Fibroblast of skin of abdomen (primary cell): Measurements from ENCODE around the gene BCO2.

Experiments
- DNase-seq: peaks from one replicate; pipeline ENCODE4 v3.0.0-alpha.2; 2013

The BCO2 gene

DNA sequence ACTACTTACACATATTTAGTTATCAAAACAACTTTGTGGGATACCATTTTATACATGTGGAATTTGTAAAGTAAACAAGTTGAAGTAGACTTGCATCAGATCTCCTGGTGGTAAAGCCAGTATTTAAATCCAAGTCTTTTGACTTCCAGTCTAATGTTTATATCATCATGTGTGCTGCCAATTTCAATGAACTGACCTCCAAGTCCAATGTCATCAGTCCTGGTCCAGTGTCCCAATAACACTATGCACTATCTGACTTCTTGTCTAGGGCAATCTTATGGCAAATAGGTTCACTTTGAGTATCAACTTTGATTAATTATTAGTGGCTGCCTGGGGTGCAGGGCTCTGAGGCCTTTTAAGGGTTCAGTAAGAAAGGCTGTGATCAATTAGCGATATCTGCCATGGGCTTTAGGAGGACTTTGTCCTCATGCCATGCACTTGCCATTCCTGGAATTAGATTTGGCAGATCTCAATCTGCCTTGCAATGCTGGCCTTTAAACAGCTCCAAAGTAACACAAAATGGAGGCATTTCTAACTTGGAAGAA, 41.3 kb downstream of the BCO2 start:
- peak; percentile 26 for DNase-seq

DNA sequence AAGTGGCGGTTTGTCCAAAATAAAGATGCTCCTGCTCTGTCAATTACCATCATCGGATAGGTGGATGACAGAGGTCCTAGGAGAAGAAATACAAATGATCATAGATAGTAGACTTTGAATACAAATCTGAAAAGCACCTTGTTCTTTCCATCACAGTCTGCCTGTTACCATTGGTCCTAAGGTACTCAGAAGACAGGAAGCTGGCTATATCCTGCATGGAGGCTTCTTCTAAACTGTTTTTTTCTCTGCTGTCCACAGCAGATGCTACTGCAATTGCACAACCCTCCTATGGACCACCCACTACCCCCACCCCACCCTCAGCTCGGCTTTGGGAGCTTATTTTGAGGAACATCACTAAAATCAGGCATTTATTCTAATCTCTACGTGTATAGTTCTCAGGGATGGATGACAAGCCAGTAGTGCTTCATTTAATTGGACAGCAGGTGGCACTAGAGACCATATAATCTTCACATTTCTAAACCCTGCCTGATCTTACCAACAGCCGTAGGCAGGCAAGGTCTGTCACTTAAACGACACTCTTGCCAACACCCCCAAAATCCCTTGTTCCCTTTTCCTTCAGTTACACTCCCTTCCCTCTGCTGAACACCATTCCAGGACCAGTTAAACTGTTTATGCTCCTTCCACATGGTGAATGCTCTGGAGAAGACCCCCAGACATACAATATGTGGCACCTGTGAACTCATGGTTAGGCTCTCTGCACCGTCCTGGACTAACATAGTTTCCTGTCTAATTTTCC, 44.3 kb downstream of the BCO2 start:
- DNase-seq = peak; percentile 71

DNA sequence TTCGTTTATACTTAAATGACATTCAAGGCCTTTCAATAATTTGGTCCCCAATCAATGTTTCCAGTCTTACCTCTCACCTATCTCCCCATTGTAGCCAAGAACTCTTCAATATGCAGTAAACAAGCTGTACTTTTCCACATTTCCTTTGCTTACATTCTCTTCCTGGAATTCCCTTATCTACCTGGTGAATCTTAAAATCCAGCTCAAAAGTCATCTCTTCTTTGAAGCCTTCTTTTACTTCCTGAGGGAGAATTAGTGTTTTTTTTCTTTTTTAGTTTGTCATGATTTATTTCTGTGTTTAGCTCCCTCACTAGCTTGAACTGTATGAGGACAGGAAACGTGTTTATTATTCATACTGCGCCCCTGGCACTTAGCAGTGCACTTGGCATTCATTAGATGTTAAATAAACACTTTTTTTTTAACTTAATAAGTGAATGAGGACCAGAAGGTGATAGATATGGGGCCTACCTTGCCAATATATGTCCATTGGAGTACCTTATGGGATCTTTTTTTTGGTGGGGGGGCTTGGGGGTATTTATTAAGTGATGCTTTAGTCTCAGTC, 46.0 kb downstream of the BCO2 start:
- no peak for DNase-seq

GRCh38 chr11:112222303-112222702, 47.0 kb downstream of the BCO2 start:
- no peak for DNase-seq

GRCh38 chr11:112223121-112223520, 47.8 kb downstream of the BCO2 start:
- DNase-seq = no peak

GRCh38 chr11:112223754-112224532, 48.6 kb downstream of the BCO2 start:
- no peak for DNase-seq

DNA sequence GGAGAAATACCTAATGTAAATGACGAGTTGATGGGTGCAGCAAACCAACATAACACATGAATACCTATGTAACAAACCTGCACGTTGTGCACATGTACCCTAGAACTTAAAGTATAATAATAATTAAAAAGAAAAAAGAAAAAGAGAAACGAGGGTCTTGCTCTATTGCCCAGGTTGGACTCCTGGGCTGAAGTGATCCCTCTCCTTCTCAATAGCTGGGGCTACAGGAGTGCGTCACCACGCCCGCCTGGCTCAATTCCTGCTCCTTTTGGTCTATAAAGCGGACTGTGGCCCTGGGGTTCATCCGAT, 50.4 kb downstream of the BCO2 start:
- DNase-seq = no peak

GRCh38 chr11:112226062-112226830, 50.9 kb downstream of the BCO2 start, which contains the start of gene PTS:
TSS of gene PTS (plus strand) at chr11:112226428. CDS start at chr11:112226444, 16 bp downstream.
- DNase-seq = peak; percentile 87

GRCh38 chr11:112226831-112227401, 51.6 kb downstream of the BCO2 start:
- peak; percentile 30 for DNase-seq

DNA sequence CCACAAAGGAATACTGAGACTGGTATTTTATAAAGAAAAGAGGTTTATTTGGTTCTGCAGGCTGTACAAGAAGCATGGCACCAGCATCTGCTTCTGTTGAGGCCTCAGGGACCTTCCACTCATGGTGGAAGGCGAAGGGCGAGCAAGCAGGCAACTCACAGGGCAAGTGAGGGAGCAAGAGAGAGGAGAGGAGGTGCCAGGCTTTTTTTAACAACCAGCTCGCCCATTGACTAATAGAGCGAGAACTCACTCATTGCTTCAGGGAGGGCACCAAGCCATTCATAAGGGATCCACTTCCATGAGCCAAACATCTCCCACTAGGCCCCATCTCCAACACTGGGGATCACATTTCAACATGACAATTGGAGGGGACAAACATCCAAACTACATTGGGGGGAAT, 52.2 kb downstream of the BCO2 start:
- DNase-seq = no peak

- no peak for DNase-seq
Measured at GRCh38 chr11:112228706-112229105, 53.4 kb downstream of the BCO2 start.

- no peak for DNase-seq
Measured at GRCh38 chr11:112229159-112229558, 53.8 kb downstream of the BCO2 start.

DNA sequence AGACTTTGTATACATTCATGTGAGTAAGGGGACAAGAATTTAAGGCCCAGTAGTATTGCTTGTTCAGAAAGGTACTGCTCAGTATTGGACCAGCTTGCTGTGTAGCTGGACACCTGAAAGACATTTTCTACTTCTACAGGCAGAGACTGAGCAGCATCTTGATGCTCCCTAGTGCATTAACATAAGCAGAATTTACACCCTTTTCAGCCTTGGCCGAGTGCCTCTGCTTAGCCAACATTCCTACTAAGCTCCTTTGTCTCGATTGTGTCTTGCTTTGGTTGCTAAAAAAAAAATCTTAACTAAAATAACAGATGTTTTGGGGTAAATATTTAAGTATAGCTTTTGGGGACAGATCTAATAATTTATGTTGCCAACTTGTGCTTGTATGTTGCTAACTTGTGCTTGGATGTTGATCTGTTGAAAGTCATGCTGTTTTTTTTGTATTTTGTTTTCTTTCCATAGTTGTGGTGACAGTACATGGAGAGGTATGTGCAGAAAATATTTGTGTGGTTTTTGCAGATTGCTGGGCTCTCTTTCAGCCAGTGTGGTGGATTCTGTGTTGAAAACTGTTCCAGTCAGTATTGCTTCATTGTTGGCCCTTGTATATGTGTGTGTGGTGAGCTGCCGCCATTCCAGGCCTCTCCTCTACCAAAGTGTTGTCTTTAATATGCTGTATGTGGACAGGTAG, 54.6 kb downstream of the BCO2 start:
- DNase-seq = peak; percentile 87

DNA sequence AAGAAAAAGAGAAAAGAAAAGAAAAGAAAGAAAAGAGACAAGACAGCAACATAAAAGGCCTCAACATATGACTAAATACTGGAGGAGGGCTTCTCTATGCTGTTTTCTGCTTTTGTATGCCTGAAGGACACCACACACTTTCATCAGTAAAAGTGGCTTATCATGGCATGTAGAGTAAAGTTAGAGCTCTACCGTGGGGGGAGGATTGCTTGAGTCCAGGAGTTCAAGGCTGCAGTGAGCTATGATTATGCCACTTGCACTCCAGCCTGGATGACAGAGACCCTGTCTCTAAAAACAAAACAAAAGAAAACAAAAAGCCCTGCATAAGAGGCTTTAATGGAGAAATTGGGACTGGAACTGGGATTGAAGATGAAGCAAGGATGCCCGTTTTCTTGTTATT, 56.6 kb downstream of the BCO2 start:
- no peak for DNase-seq

DNA sequence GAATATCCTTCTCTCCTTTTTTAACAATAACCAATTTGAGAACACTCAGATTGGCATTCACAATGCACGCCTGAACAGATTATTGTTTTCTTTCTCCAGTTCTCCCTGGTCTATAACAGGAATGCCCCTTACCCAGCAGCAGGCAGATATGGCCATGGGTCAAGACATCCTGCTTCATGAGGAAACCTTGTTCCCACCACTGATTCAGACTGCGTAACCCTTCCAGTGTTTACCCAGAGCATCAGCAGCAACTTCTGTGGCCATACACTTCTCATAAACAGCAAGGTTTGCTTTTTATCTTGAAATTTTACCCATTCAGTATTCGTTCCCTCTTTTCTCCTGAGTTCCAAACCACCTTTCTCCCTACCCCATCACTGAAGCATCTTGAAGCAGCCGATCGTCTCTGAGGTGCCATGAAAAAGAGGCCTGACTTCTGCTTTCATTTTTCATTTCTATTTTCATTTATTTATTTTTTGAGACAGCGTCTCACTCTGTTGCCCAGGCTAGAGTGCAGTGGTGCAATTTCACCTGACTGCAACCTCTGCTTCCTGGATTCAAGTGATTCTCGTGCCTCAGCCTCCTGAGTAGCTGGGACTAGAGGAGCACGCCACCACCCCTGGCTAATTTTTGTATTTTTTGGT, 60.6 kb downstream of the BCO2 start:
- no peak for DNase-seq

DNA sequence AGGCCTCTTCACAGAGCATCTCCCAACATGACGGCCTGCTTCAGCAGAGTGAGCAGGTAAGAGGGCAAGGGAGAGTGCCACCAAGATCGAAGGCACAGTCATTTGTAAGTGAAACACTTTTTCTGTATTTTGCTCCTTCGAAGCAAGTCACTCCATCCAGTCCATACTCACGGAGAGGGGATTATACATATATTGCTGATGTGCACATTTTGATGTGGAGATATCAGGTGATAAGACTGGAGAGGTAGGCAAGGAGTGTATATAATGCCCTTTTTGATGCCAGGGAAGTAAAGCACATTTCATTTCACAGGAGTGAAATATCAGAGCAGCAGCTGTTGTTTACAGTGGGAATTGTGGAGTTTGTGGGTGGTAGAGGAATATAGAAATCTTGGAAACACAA, 62.1 kb downstream of the BCO2 start:
- DNase-seq = no peak

- DNase-seq = no peak
Measured at GRCh38 chr11:112238041-112238440, 62.7 kb downstream of the BCO2 start.

DNA sequence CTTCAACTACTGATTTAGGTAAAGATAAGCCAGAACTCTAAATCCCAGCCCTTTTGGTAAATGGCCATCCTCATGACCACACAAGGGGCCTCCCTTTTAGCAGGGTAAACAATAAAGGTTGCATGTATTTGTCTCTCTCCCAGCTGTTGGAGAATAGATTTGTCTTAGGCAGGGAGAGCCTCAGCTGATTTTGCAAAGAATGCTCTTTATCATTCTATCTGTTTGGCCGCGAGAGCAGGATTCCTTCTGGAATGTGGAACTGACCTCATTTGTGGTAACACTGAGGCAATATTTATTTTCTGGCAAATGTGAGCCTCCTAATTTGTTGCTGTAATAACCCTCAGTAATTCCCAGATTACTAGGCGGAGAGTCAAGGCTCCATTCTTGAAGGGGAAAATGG, 66.2 kb downstream of the BCO2 start:
- DNase-seq = peak; percentile 64

DNA sequence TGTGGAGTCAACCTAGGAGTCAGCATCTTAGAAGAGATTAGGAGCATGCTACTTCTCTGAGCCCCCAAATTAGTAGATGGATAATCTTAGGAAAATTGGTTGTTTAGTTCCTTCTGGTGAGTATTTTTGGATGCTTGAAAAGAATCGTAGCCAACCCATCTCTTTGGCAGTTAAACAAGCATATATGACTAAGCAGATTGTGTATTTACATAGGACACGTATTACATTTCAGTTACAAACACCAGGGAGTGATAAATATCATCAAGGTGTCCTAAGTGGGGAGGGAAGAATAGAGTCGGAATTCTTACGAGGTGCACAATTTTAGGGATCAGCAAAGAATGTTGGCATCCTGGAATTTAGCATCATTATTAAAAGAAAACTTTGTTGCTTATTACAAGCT, 71.9 kb downstream of the BCO2 start:
- DNase-seq = no peak

- no peak for DNase-seq
Measured at GRCh38 chr11:112248201-112248600, 72.9 kb downstream of the BCO2 start.
